ENCODE measurements around the gene FLRT2.

Gene FLRT2

GRCh38 chr14:85531587-85532373 is 1.8 kb downstream of the FLRT2 start:
- no peak overlapping the region for H3K9ac ChIP-seq (ENCODE audit: low read depth, low read length)
- peaks cover 30% of the 10 kb centered on the region for H3K4me1 ChIP-seq (ENCODE audit: insufficient read depth, low read length)
- H3K4me3 ChIP-seq (ENCODE audit: low read length) = peak overlapping the region; percentile 86

GRCh38 chr14:85532374-85533022 is 2.6 kb downstream of the FLRT2 start:
- no peaks in the 10 kb centered on the region for H3K36me3 ChIP-seq (ENCODE audit: insufficient read depth, low read depth, low read length)
- no peak overlapping the region; the same call in 1 of the 2 replicates for H3K9ac ChIP-seq (ENCODE audit: low read depth, low read length)
- peak overlapping the region; percentile 86 for H3K4me3 ChIP-seq (ENCODE audit: low read length)
- peaks cover 36% of the 10 kb centered on the region for H3K4me1 ChIP-seq (ENCODE audit: insufficient read depth, low read length)
- no peak overlapping the region for H3K27ac ChIP-seq (ENCODE audit: low read length)
- peaks cover 81% of the 10 kb centered on the region for H3K27me3 ChIP-seq (ENCODE audit: insufficient read depth, low read length)
- no peaks in the 10 kb centered on the region for H3K9me3 ChIP-seq (ENCODE audit: insufficient read depth, low read depth, low read length)

More at GRCh38 chr14:85531587-85532373, 1.8 kb downstream of the FLRT2 start:
- Histone ChIP-seq H3K27ac (ENCODE audit: low read length) (no peak overlapping the region), H3K27me3 (ENCODE audit: insufficient read depth, low read length) (peaks cover 82% of the 10 kb centered on the region), H3K36me3 (ENCODE audit: insufficient read depth, low read depth, low read length) (no peaks in the 10 kb centered on the region), H3K9me3 (ENCODE audit: insufficient read depth, low read depth, low read length) (no peaks in the 10 kb centered on the region)

- Histone ChIP-seq H3K9me3 (ENCODE audit: insufficient read depth, low read depth, low read length) (no peaks in the 10 kb centered on the region), H3K27me3 (ENCODE audit: insufficient read depth, low read length) (peaks cover 73% of the 10 kb centered on the region), H3K9ac (ENCODE audit: low read depth, low read length) (peak overlapping the region; percentile 60; the same call in 1 of the 2 replicates), H3K36me3 (ENCODE audit: insufficient read depth, low read depth, low read length) (no peaks in the 10 kb centered on the region), H3K4me3 (ENCODE audit: low read length) (peak overlapping the region; percentile 86), H3K27ac (ENCODE audit: low read length) (no peak overlapping the region), H3K4me1 (ENCODE audit: insufficient read depth, low read length) (peaks cover 37% of the 10 kb centered on the region)
Observed at GRCh38 chr14:85533023-85533860, 3.3 kb downstream of the FLRT2 start.

GRCh38 chr14:85533861-85534291 is 3.9 kb downstream of the FLRT2 start:
- Histone ChIP-seq H3K36me3 (ENCODE audit: insufficient read depth, low read depth, low read length) (no peaks in the 10 kb centered on the region), H3K9me3 (ENCODE audit: insufficient read depth, low read depth, low read length) (no peaks in the 10 kb centered on the region), H3K9ac (ENCODE audit: low read depth, low read length) (peak overlapping the region; percentile 56; the same call in 1 of the 2 replicates), H3K4me1 (ENCODE audit: insufficient read depth, low read length) (peaks cover 38% of the 10 kb centered on the region), H3K4me3 (ENCODE audit: low read length) (peak overlapping the region; percentile 86), H3K27me3 (ENCODE audit: insufficient read depth, low read length) (peaks cover 67% of the 10 kb centered on the region), H3K27ac (ENCODE audit: low read length) (no peak overlapping the region)

- Histone ChIP-seq H3K27me3 (ENCODE audit: insufficient read depth, low read length) (peaks cover 59% of the 10 kb centered on the region), H3K9ac (ENCODE audit: low read depth, low read length) (peak overlapping the region; percentile 56; the same call in 1 of the 2 replicates), H3K27ac (ENCODE audit: low read length) (no peak overlapping the region), H3K9me3 (ENCODE audit: insufficient read depth, low read depth, low read length) (no peaks in the 10 kb centered on the region), H3K4me3 (ENCODE audit: low read length) (peak overlapping the region; percentile 86), H3K4me1 (ENCODE audit: insufficient read depth, low read length) (peaks cover 38% of the 10 kb centered on the region), H3K36me3 (ENCODE audit: insufficient read depth, low read depth, low read length) (no peaks in the 10 kb centered on the region)
Observed at GRCh38 chr14:85534458-85535293, 4.7 kb downstream of the FLRT2 start.

GRCh38 chr14:85535321-85535720 is 5.4 kb downstream of the FLRT2 start:
- peaks cover 38% of the 10 kb centered on the region for H3K4me1 ChIP-seq (ENCODE audit: insufficient read depth, low read length)
- H3K9ac ChIP-seq (ENCODE audit: low read depth, low read length) = no peak overlapping the region; the same call in 1 of the 2 replicates
- H3K27me3 ChIP-seq (ENCODE audit: insufficient read depth, low read length) = peaks cover 52% of the 10 kb centered on the region
- no peaks in the 10 kb centered on the region for H3K36me3 ChIP-seq (ENCODE audit: insufficient read depth, low read depth, low read length)
- peak overlapping the region; percentile 86 for H3K4me3 ChIP-seq (ENCODE audit: low read length)
- H3K9me3 ChIP-seq (ENCODE audit: insufficient read depth, low read depth, low read length) = no peaks in the 10 kb centered on the region
- H3K27ac ChIP-seq (ENCODE audit: low read length) = no peak overlapping the region

- Histone ChIP-seq H3K27ac (ENCODE audit: low read length) (no peak overlapping the region), H3K9ac (ENCODE audit: low read depth, low read length) (no peak overlapping the region), H3K36me3 (ENCODE audit: insufficient read depth, low read depth, low read length) (no peaks in the 10 kb centered on the region), H3K27me3 (ENCODE audit: insufficient read depth, low read length) (peaks cover 44% of the 10 kb centered on the region), H3K4me1 (ENCODE audit: insufficient read depth, low read length) (peaks cover 38% of the 10 kb centered on the region), H3K9me3 (ENCODE audit: insufficient read depth, low read depth, low read length) (no peaks in the 10 kb centered on the region), H3K4me3 (ENCODE audit: low read length) (peak overlapping the region; percentile 86)
Observed at GRCh38 chr14:85535991-85536832, 6.3 kb downstream of the FLRT2 start.

GRCh38 chr14:85536833-85537190 is 6.9 kb downstream of the FLRT2 start:
- Histone ChIP-seq H3K4me3 (ENCODE audit: low read length) (no peak overlapping the region), H3K4me1 (ENCODE audit: insufficient read depth, low read length) (peaks cover 38% of the 10 kb centered on the region), H3K36me3 (ENCODE audit: insufficient read depth, low read depth, low read length) (no peaks in the 10 kb centered on the region), H3K9ac (ENCODE audit: low read depth, low read length) (no peak overlapping the region), H3K27me3 (ENCODE audit: insufficient read depth, low read length) (peaks cover 38% of the 10 kb centered on the region), H3K9me3 (ENCODE audit: insufficient read depth, low read depth, low read length) (no peaks in the 10 kb centered on the region), H3K27ac (ENCODE audit: low read length) (no peak overlapping the region)

- no peaks in the 10 kb centered on the region for H3K36me3 ChIP-seq (ENCODE audit: insufficient read depth, low read depth, low read length)
- no peaks in the 10 kb centered on the region for H3K9me3 ChIP-seq (ENCODE audit: insufficient read depth, low read depth, low read length)
- H3K4me1 ChIP-seq (ENCODE audit: insufficient read depth, low read length) = peaks cover 35% of the 10 kb centered on the region
- no peak overlapping the region for H3K4me3 ChIP-seq (ENCODE audit: low read length)
- no peak overlapping the region for H3K27ac ChIP-seq (ENCODE audit: low read length)
- peaks cover 30% of the 10 kb centered on the region for H3K27me3 ChIP-seq (ENCODE audit: insufficient read depth, low read length)
- H3K9ac ChIP-seq (ENCODE audit: low read depth, low read length) = no peak overlapping the region
Observed at GRCh38 chr14:85537526-85537925, 7.6 kb downstream of the FLRT2 start.

GRCh38 chr14:85538636-85539035 is 8.7 kb downstream of the FLRT2 start:
- no peaks in the 10 kb centered on the region for H3K9me3 ChIP-seq (ENCODE audit: insufficient read depth, low read depth, low read length)
- H3K9ac ChIP-seq (ENCODE audit: low read depth, low read length) = no peak overlapping the region
- peaks cover 32% of the 10 kb centered on the region for H3K4me1 ChIP-seq (ENCODE audit: insufficient read depth, low read length)
- H3K36me3 ChIP-seq (ENCODE audit: insufficient read depth, low read depth, low read length) = no peaks in the 10 kb centered on the region
- H3K27me3 ChIP-seq (ENCODE audit: insufficient read depth, low read length) = peaks cover 26% of the 10 kb centered on the region
- no peak overlapping the region for H3K4me3 ChIP-seq (ENCODE audit: low read length)
- H3K27ac ChIP-seq (ENCODE audit: low read length) = no peak overlapping the region

Data from iPS-20b (cell line).